Right lobe of liver (tissue), 6 donors: ENCODE data around the gene CYP2J2. TPM values are rescaled to one million over a fixed set of nuclear protein-coding genes. Genes with fewer than 3 reads are reported as not detected.
"Not testable (repeated sequence)": the region's sequence is repeated elsewhere in the genome, so short reads cannot be mapped to it uniquely, and the experiment has no call there.

Source experiments
- ATAC-seq, 4 donors: fragments of 200-7000 bp; cut with Tn5 transposase; one replicate each; pipeline ENCODE4 v1.9.1; 2020; ENCODE audit warnings: mild to moderate bottlenecking in 4 of 4, moderate library complexity in 4 of 4
- DNase-seq, 3 donors: peaks; one replicate each; pipeline ENCODE4 v3.0.0-alpha.2; 2020
- H3K27ac ChIP-seq, 3 donors: fragments of 200-600 bp; one replicate each; pipeline ENCODE4 v1.8.0; 2022
- H3K27me3 ChIP-seq, 2 donors: fragments of 200-600 bp; one replicate each; pipeline ENCODE4 v1.8.0; 2022
- H3K36me3 ChIP-seq, 4 donors: fragments of 200-600 bp; sonication (generic) in 1 of 4; one replicate each; pipeline versions ENCODE4 v1.5.1 to v1.8.0; 2017 to 2022; ENCODE audit warnings: control low read depth in 1 of 4
- H3K4me1 ChIP-seq, 4 donors: fragments of 200-600 bp; sonication (generic) in 1 of 4; one replicate each; pipeline versions ENCODE4 v1.5.1 to v1.8.0; 2017 to 2022; ENCODE audit warnings: control low read depth in 1 of 4
- H3K4me3 ChIP-seq, 3 donors: fragments of 200-600 bp; one replicate each; pipeline ENCODE4 v1.8.0; 2022
- H3K9me3 ChIP-seq, 4 donors: fragments of 200-600 bp; sonication (generic) in 1 of 4; one replicate each; pipeline versions ENCODE4 v1.5.1 to v1.8.0; 2017 to 2022; ENCODE audit warnings: control low read depth in 1 of 4
- CTCF ChIP-seq, 4 donors: fragments of 200-600 bp in 3 of 4; fragments of 450-650 bp in 1 of 4; IDR thresholded peaks; one replicate each; pipeline versions ENCODE4 v1.5.1 to v1.8.0; 2016 to 2022; ENCODE audit warnings: antibody characterized with exemption in 4 of 4, mild to moderate bottlenecking in 2 of 4
- POLR2A ChIP-seq: fragments of 450-650 bp; IDR thresholded peaks from one replicate; pipeline ENCODE4 v1.6.1; 2017; ENCODE audit warnings: antibody characterized with exemption, mild to moderate bottlenecking
- WGBS: methylation state at CpG from one replicate; pipeline ENCODE4 v1.1.6; 2018; ENCODE audit warnings: low coverage, low lambda C conversion rate; ENCODE audit not compliant: insufficient coverage; ENCODE audit errors: missing lambda C conversion rate; 5-methylcytosine and 5-hydroxymethylcytosine counted together
- intact Hi-C, 2 donors: fragments of 100-400 bp; cut with DNase I; formaldehyde crosslinking; loops; one replicate each; pipeline versions ENCODE4 v1.11.2 to v1.14.1; 2022
- total RNA-seq, 6 experiments: library from RNA; depleted of rRNA in 2 of 6; stranded (reverse); fragments of >200 nt in 2 of 6; fragmentation: NEBNext Ultra II Directional in 3 of 6; extraction: Animal tissue kit (Norgen Biotek cat#: 25700) in 3 of 6; gene quantifications; one replicate each; pipeline versions ENCODE4 v1.1.0 to v1.2.4, GENCODE V29; 2016 to 2023
- donor health status: DM: no; HTN: yes; CAD: no.
- donor health status: DM: no; HTN: no; CAD: no.
- donor health status: DM: no; HTN: no; CAD: no.
- donor health status: DM: no; HTN: yes; CAD: no.
- donor health status: DM: no; HTN: yes; CAD: no.

The CYP2J2 gene
- total RNA-seq, 6 experiments from 2014 or later, result 38.8 to 125 (median 76.5) TPM

DNA sequence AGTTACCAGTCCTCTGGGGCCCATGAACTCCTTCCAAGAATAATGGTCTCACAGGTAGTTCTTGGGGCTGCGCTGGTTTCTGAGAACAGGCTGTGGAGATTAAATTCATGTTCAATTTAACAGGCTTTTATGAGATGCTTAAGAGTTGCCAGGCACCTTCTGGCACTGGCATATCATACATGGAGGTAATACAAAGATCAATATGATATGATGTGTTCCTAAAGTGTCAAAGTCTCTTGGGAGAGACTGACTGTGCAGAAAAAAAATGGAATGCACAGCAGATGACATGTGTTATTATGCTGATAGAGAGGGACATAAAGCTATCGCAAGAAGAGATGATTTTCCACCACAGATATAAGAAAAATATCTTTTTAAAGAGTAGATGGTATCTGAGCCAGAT is 6.8 kb downstream of the CYP2J2 start:
- TF ChIP-seq CTCF (IDR thresholded peaks at IDR 0.05) (no peak), POLR2A (no peak)
- intact Hi-C loops, result no loop called here
- H3K36me3 ChIP-seq, result peaks cover 0 to 9% (median 3%) of the 10 kb centered on the region in 4 donors
- no peaks in the 10 kb centered on the region for H3K9me3 ChIP-seq
- H3K4me1 ChIP-seq, result peaks cover 0 to 4% (median 0%) of the 10 kb centered on the region in 4 donors
- H3K4me3 ChIP-seq, result no peak overlapping the region
- DNase-seq (no peak), ATAC-seq (no peak)
- no peak overlapping the region for H3K27ac ChIP-seq
- WGBS, result 88% methylated on average over 2 of the region's 2 CpGs
- no peaks in the 10 kb centered on the region for H3K27me3 ChIP-seq

GRCh38 chr1:59917785-59918180 is 8.8 kb downstream of the CYP2J2 start:
- TF ChIP-seq CTCF (IDR thresholded peaks at IDR 0.05), result no peak
- no peak for TF ChIP-seq POLR2A
- Histone ChIP-seq H3K4me3 (no peak overlapping the region), H3K27me3 (no peaks in the 10 kb centered on the region), H3K4me1 (peaks cover 0 to 8% (median 0%) of the 10 kb centered on the region in 4 donors), H3K27ac (no peak overlapping the region), H3K36me3 (peaks cover 0 to 9% (median 3%) of the 10 kb centered on the region in 4 donors), H3K9me3 (no peaks in the 10 kb centered on the region)
- intact Hi-C loops, result no loop called here
- 78% methylated on average over 1 of the region's 2 CpGs for WGBS
- ATAC-seq (no peak), DNase-seq (no peak)

GRCh38 chr1:59917026-59917784 is 9.4 kb downstream of the CYP2J2 start:
- no peak for ATAC-seq
- 79% methylated on average over 9 of the region's 10 CpGs for WGBS

GRCh38 chr1:59915516-59915915 is 11.1 kb downstream of the CYP2J2 start:
- TF ChIP-seq POLR2A (no peak), CTCF (IDR thresholded peaks at IDR 0.05) (no peak)
- DNase-seq (no peak), ATAC-seq (no peak)
- no peaks in the 10 kb centered on the region for H3K27me3 ChIP-seq
- intact Hi-C loops, result no loop called here
- H3K9me3 ChIP-seq, result no peaks in the 10 kb centered on the region
- H3K27ac ChIP-seq, result no peak overlapping the region
- 59% methylated on average over 1 of the region's 1 CpG for WGBS
- no peak overlapping the region for H3K4me3 ChIP-seq
- peaks cover 0 to 17% (median 6%) of the 10 kb centered on the region in 4 donors for H3K36me3 ChIP-seq
- peaks cover 0 to 8% (median 0%) of the 10 kb centered on the region in 4 donors for H3K4me1 ChIP-seq

More at GRCh38 chr1:59917026-59917784, 9.4 kb downstream of the CYP2J2 start:
- intact Hi-C loops, result no loop called here
- H3K36me3 ChIP-seq, result peaks cover 0 to 9% (median 3%) of the 10 kb centered on the region in 4 donors
- DNase-seq, result no peak
- H3K9me3 ChIP-seq, result no peaks in the 10 kb centered on the region
- no peak overlapping the region for H3K27ac ChIP-seq
- no peaks in the 10 kb centered on the region for H3K27me3 ChIP-seq
- no peak overlapping the region for H3K4me3 ChIP-seq
- H3K4me1 ChIP-seq, result peaks cover 0 to 8% (median 0%) of the 10 kb centered on the region in 4 donors
- TF ChIP-seq POLR2A (no peak), CTCF (IDR thresholded peaks at IDR 0.05) (no peak)

- peaks cover 0 to 17% (median 6%) of the 10 kb centered on the region in 4 donors for H3K36me3 ChIP-seq
- H3K9me3 ChIP-seq, intact Hi-C loops, H3K27ac ChIP-seq, H3K27me3 ChIP-seq, ATAC-seq, DNase-seq, H3K4me1 ChIP-seq, H3K4me3 ChIP-seq: not testable (repeated sequence)
- 92% methylated on average over 5 of the region's 7 CpGs for WGBS
Observed at GRCh38 chr1:59914791-59915286, 11.7 kb downstream of the CYP2J2 start.
